CD4-positive, alpha-beta T cell treated with Interferon gamma for 1 hour (primary cell): Measurements from ENCODE around the gene S100A4.

Experiments
- DNase-seq: peaks from one replicate; pipeline ENCODE4 v3.0.0-alpha.2; 2020

Gene S100A4

GRCh38 chr1:153503766-153504165 lies 41.8 kb downstream of the S100A4 start:
- DNase-seq: no peak

- no peak for DNase-seq
Observed at GRCh38 chr1:153498746-153499145, 46.9 kb downstream of the S100A4 start.

- no peak for DNase-seq
Observed at GRCh38 chr1:153495536-153495935, 50.1 kb downstream of the S100A4 start.

GRCh38 chr1:153494976-153495535 lies 50.5 kb downstream of the S100A4 start:
- peak; percentile 66 for DNase-seq
